Activated CD4-positive, alpha-beta T cell treated with anti-CD3 and anti-CD28 coated beads, Interleukin-2, amount 50 U/mL, for 16 hours (primary cell): Measurements from ENCODE around the gene AP1S3.
"Not testable (repeated sequence)": the region's sequence is repeated elsewhere in the genome, so short reads cannot be mapped to it uniquely, and the experiment has no call there.

Experiments used
- DNase-seq: peaks from one replicate; pipeline ENCODE4 v3.0.0-alpha.2; 2020

The AP1S3 gene

GRCh38 chr2:223852281-223852795 is 15.0 kb upstream of the AP1S3 start:
- DNase-seq: no peak

DNA sequence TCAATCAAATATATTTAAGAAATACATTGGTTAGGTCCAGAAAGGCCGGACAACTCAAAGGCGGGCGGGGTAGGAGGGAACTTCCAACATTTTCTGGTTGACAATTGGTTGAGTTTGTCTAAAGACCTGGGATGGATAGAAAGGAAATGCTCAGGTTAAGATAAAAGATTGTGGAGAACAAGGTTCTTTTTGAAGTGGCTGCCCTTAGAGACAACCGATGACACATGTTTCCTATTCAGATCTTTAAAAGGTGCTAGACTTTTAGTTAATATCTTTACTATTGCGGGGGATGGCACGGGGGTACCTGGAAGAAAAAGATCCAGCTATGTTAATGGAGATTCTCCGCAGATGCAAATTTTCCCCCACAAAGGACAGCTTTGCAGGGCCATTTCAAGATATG is 10.0 kb upstream of the AP1S3 start:
- DNase-seq: no peak

GRCh38 chr2:223846515-223846914 is 9.1 kb upstream of the AP1S3 start:
- DNase-seq: no peak

DNA sequence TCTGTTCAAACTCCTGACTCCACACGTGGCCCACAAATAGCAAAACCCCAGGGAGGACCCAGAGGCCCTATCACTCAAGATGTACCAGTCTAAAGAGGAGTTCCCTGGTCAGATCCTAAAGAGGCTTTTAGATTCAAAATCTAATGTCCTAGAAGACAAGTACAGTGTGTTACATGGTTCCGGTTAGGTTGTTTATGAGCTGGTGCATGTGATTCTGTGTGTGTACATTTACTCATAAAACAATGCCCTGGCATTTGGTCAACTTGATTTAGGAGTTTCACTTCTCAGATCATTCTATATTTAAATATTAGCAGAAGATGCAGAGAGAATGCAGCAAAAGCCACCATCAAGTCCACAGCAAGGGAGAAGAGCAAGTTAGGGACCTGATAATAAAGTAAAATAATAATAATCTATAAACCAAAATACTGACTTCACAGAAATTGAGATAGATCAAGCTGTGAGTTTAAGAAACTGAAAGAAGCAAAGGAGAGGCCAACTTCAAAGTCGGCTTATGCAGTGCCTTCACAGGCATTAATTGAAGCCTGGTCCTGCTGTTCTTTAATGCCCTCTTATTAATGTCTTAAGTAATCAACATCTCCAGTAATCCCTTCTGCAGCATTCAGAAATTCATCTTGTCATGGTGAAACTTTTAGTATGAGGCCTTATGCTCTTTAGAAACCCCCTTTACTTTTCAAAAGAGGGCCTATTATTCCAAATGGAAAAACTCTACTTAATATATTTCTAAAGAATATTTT is 4.2 kb upstream of the AP1S3 start:
- no peak for DNase-seq

DNA sequence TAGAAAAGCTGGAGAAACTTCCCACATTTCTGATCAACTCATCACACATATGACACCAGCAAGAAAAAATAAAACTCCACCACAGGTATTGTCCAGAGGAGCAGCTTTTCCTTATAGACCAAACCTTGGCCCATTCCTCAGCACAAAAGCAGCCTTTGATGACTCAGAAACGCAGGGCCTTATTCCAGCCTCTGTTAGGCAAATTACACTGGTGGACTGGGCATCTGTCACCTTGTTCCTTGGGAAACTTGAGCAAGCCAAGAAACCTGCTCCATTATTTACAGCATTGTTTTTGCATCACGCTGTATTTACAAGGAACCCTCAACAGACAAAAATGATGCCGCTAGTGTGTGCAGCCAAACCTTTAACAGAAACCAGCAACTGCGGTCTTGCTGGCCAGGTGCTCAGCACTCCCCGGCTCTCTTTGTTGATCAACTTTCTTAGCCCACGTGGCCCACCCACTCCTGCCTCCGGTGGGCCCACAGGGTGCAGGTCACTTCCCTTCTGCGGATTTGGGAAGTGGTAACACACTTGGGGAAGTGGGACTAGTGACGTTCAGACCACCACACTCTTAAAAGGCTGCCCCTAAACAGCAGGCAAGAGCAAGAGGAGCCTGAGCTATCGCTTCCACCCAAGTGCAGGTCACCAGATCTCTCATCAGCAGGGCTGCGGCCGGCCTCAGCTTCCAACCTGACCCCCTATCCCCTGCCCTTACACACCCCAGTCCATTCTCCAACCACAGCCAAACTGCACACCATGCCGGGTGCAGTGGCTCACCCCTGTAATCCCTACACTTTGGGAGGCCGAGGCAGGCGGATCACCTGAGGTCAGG is 1.5 kb downstream of the AP1S3 start:
- DNase-seq: no peak

DNA sequence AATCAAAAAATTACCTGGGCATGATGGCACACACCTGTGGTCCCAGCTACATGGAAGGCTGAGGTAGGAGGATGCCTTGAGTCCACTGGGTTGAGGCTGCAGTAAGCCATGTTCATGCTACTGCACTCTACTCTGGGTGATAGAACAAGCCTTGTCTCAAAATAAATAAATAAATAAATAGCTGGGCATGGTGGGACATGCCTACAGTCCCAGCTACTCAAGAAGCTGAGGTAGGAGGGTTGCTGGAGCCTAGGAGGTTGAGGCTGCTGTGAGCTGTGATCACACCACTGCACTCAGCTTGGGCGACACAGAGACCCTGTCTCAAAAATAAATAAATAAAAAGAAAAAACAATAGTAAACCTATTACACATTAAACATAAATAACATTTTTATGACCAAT is 3.0 kb downstream of the AP1S3 start:
- DNase-seq: no peak

- DNase-seq: no peak
Measured at GRCh38 chr2:223832241-223832903, 5.0 kb downstream of the AP1S3 start.

DNA sequence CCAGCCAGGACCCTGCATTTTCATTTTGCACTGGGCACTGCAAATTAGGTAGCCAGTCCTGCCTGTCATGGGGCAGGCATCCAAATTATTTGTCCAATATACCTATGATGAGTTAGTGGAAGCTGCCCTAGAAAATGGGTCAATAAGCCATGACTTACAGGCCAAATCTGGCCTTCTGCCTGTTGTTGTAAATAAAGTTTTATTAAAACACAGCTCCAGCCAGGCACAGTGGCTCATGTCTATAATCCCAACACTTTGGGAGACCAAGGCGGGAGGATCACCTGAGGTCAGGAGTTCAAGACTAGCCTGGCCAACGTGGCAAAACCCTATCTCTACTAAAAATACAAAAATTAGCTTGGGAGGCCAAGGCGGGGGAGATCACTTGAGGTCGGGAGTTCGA is 8.3 kb downstream of the AP1S3 start:
- no peak for DNase-seq

DNA sequence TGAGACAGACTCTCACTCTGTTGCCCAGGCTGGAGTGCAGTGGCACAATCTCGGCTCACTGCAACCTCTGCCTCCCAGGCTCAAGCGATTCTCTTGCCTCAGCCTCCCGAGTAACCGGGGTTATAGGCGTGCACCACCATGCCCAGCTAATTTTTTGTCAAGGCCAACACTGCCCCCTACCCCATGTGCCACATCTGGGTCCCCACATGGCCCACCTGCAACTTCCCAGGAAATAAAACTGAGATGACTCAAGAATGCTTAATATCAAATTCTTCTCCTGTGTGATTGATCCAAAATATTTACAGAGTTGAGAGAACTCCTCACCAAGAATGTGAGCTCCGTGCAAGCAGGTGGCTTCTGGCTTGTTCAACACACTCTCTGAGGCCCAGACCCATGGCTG is 9.1 kb downstream of the AP1S3 start:
- DNase-seq: no peak

DNA sequence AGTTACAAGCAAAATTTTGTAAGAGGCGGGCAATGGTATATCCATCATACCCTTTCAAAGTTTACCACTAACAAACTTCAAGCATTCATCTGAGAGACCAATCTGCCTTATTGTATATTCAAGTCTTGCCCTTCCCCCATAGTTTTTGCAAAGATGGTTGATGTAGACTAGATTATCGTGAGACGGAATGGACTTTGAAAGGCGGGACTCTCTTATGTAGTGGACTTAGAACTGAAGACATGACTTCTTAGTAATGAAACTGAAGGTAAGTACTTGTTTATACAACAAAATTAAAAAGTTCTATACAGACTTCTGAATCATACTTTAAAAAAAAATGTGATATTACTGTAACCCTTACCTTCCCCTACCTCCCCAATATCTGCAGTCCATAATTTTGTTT is 10.4 kb downstream of the AP1S3 start:
- DNase-seq: no peak

GRCh38 chr2:223824301-223824700 is 13.1 kb downstream of the AP1S3 start:
- no peak for DNase-seq

- DNase-seq: no peak
Measured at GRCh38 chr2:223822818-223823217, 14.6 kb downstream of the AP1S3 start.

- no peak for DNase-seq
Measured at GRCh38 chr2:223820549-223820948, 16.8 kb downstream of the AP1S3 start.

DNA sequence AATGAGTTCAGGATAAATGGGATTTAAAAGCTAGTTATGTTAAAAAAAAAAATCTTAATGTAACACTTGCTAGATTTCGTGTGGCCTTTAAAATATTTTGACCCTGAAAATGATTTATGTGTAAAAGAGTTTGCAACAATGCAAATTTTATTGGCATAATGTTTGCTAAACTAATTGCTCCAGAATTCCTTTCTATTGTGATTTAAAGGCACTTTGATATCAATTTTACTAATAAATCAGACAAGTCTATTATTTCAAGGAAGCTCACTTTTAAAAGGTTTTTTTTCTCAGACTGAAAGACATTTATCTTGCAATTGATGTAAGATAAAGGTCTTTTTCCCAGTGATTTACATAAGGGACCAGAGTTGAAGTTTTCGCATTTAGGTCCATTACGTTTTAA is 17.5 kb downstream of the AP1S3 start:
- no peak for DNase-seq

DNA sequence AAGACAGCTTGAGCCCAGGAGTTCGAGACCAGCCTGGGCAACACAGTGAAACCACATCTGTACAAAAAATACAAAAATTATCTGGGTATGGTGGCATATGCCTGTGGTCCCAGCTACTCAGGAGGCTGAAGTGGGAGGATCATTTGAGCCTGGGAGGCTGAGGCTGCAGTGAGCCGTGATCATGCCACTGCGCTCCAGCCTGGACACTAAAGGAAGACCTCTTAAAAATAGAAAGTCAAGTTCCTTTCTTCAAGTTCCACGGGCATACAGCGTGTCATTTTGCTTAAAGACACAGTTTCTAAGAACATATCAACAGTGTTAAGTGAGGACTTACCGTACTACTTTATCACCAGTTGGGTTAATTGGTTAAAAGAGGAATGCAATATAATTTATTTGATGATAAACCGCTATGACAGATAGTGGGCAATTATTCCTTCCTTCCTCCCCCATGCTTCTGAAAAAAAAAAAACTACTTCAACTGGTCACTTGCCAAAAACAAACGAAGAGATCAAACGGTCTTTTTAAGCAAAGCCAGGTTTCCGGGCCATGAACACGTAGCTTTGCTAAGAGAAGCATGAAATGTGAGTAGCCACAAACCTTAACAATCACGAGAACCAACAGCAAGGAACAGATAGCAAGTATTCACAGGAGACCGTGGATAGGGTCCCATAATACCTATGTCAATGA is 21.4 kb downstream of the AP1S3 start:
- no peak for DNase-seq

- peak; percentile 12 for DNase-seq
Measured at GRCh38 chr2:223815186-223815883, 22.0 kb downstream of the AP1S3 start.

DNA sequence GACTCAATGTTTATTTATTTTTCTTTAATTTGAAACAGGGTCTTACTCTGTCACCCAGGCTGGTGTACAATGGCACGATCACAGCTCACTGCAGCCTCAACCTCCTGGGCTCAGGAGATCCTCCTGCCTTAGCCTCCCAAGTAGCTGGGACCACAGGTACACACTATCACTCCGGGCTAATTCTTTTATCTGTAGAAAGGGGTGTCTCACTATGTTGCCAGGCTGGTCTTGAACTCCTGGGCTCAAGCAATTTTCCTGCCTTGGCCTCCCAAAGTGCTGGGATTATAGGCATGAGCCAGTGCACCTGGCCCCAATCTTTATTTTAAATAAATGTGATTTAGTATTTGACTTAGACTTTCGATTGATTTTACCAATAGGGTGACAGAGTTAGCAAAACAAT is 22.6 kb downstream of the AP1S3 start:
- not testable (repeated sequence) for DNase-seq

DNA sequence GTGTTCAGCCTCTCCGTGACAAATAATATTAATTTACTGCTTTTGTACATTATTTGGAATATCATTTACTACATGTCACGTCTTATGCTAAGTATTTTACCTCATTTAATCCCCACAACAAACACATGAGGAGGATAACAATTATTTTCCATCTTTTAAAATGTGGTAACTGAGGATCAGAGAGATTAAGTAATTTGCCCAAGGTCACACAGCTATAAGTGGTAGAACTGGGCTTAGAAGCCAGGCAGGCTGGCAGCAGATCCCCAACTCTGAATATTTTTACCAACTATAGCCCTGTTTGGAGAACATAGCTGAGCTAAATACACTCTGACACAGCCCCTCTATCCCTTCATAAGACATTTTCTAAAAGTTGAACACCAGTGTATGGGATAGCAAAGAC is 24.1 kb downstream of the AP1S3 start:
- no peak for DNase-seq

- no peak for DNase-seq
Measured at GRCh38 chr2:223811757-223812156, 25.6 kb downstream of the AP1S3 start.

DNA sequence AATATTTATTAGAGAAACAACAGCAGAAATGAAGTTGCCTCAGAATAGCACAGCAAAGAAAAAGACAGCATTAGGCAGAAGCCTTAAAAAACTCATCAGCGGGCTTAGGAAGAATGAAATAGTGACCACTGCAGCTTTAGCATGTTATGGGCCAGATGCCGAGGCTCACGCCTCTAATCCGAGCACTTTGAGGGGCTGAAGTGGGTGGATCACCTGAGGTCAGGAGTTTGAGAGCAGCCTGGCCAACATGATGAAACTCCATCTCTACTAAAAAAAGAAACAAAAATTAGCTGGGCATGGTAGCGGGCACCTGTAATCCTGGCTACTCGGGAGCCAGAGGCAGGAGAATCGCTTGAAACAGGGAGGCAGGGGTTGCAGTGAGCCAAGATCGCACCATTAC is 32.4 kb downstream of the AP1S3 start:
- no peak for DNase-seq

GRCh38 chr2:223801736-223802135 is 35.6 kb downstream of the AP1S3 start:
- DNase-seq: no peak

- no peak for DNase-seq
Measured at GRCh38 chr2:223800908-223801307, 36.5 kb downstream of the AP1S3 start.
